Activated CD4-positive, alpha-beta memory T cell treated with anti-CD3 and anti-CD28 coated beads, Interleukin-2, amount 10 ng/mL, durations not matched to agents 7 days and 5 days (primary cell): Measurements from ENCODE around the gene ARID2. TPM values are rescaled to one million over a fixed set of nuclear protein-coding genes. Genes with fewer than 3 reads are reported as not detected.

Experiments used
- CTCF ChIA-PET: fragments of 350-600 bp; sonication (Branson Sonifier 250); formaldehyde crosslinking; loops from one replicate; lab custom pipeline; 2021; ENCODE audit warnings: antibody characterized with exemption, inconsistent platforms; lab: Charles Lee
- POLR2A ChIA-PET: fragments of 350-600 bp; sonication (Branson Sonifier 250); formaldehyde crosslinking; loops from one replicate; lab custom pipeline; 2021; ENCODE audit warnings: antibody characterized with exemption; lab: Charles Lee
- DNase-seq: peaks from one replicate; pipeline ENCODE4 v3.0.0-alpha.2; 2020
- H3K27ac Mint-ChIP-seq: one replicate; pipeline ENCODE4 v1.8.0; 2021; ENCODE audit warnings: mild to moderate bottlenecking, mixed read lengths
- H3K27me3 Mint-ChIP-seq: one replicate; pipeline ENCODE4 v1.8.0; 2021; ENCODE audit warnings: mixed read lengths
- H3K36me3 Mint-ChIP-seq: one replicate; pipeline ENCODE4 v1.8.0; 2021; ENCODE audit warnings: low read depth, mixed read lengths
- H3K4me1 Mint-ChIP-seq: one replicate; pipeline ENCODE4 v1.8.0; 2021; ENCODE audit warnings: mixed read lengths
- H3K4me3 Mint-ChIP-seq: one replicate; pipeline ENCODE4 v1.8.0; 2021; ENCODE audit warnings: mild to moderate bottlenecking, mixed read lengths
- H3K9me3 Mint-ChIP-seq: one replicate; pipeline ENCODE4 v1.8.0; 2021; ENCODE audit warnings: mixed read lengths
- total RNA-seq, 2 experiments: library from RNA; stranded (reverse); gene quantifications; one replicate each; pipeline ENCODE4 v1.2.3, GENCODE V29; 2021

Gene ARID2
- total RNA-seq, 2 experiments from 2014 or later: 39.9 to 43.9 TPM

- no peak for DNase-seq
- H3K4me3 Mint-ChIP-seq: no peak overlapping the region
- no peaks in the 10 kb centered on the region for H3K36me3 Mint-ChIP-seq
- no peak overlapping the region for H3K27ac Mint-ChIP-seq
- H3K9me3 Mint-ChIP-seq: peaks cover 7% of the 10 kb centered on the region
- H3K4me1 Mint-ChIP-seq: no peaks in the 10 kb centered on the region
- POLR2A ChIA-PET: interaction anchor here (0.9 kb wide), 1 partner anchor 25 kb away, joined by 3 read pairs; no protein-coding TSS in a partner anchor
- CTCF ChIA-PET: no interaction called here
- H3K27me3 Mint-ChIP-seq: no peaks in the 10 kb centered on the region
These were observed 25.6 kb upstream of the ARID2 start for GRCh38 chr12:45703942-45704341.

- CTCF ChIA-PET: no interaction called here
- no peak overlapping the region for H3K27ac Mint-ChIP-seq
- no peaks in the 10 kb centered on the region for H3K27me3 Mint-ChIP-seq
- H3K36me3 Mint-ChIP-seq: no peaks in the 10 kb centered on the region
- no peaks in the 10 kb centered on the region for H3K4me1 Mint-ChIP-seq
- POLR2A ChIA-PET: no interaction called here
- DNase-seq: no peak
- peaks cover 7% of the 10 kb centered on the region for H3K9me3 Mint-ChIP-seq
- H3K4me3 Mint-ChIP-seq: no peak overlapping the region
These were observed 24.5 kb upstream of the ARID2 start for GRCh38 chr12:45704968-45705367.

- Mint-ChIP-seq H3K27ac (no peak overlapping the region), H3K4me3 (no peak overlapping the region), H3K27me3 (no peaks in the 10 kb centered on the region), H3K4me1 (no peaks in the 10 kb centered on the region), H3K36me3 (no peaks in the 10 kb centered on the region), H3K9me3 (peaks cover 7% of the 10 kb centered on the region)
- POLR2A ChIA-PET: no interaction called here
- CTCF ChIA-PET: no interaction called here
- no peak for DNase-seq
These were observed 24.1 kb upstream of the ARID2 start for GRCh38 chr12:45705404-45705803.

DNA sequence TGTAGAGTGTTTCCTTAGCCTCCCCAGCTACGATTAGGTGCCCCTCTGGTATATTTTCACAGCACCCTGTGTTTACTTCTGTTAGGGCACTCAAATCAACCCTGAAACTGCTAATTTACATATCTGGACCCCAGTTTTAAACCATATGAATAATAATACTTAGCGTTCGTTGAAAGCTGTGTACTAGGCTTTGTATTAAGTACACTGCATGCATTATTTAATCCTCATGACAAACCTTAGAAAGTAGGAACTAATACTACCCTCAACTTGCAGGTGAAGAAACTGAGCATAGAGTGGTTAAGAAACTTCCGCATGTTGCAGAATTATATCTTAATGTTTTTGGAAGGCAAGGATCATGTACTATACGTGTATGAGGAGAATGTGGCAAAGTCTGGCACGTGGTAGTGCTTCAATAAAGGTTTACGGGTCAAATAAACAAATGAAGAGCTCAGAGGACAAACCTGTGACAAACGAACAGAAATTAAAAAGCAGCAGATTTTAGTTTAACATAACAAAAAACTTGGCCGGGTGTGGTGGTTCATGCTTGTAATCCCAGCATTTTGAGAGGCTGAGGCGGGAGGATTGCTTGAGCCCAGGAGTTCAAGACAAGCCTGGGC lies 22.2 kb upstream of the ARID2 start:
- H3K4me3 Mint-ChIP-seq: no peak overlapping the region
- H3K4me1 Mint-ChIP-seq: no peaks in the 10 kb centered on the region
- ChIA-PET POLR2A (interaction anchor here (0.5 kb wide), 1 partner anchor 737 kb away, joined by 3 read pairs; no protein-coding TSS in a partner anchor), CTCF (no interaction called here)
- H3K27me3 Mint-ChIP-seq: no peaks in the 10 kb centered on the region
- DNase-seq: no peak
- H3K9me3 Mint-ChIP-seq: peaks cover 2% of the 10 kb centered on the region
- H3K36me3 Mint-ChIP-seq: no peaks in the 10 kb centered on the region
- H3K27ac Mint-ChIP-seq: no peak overlapping the region

DNA sequence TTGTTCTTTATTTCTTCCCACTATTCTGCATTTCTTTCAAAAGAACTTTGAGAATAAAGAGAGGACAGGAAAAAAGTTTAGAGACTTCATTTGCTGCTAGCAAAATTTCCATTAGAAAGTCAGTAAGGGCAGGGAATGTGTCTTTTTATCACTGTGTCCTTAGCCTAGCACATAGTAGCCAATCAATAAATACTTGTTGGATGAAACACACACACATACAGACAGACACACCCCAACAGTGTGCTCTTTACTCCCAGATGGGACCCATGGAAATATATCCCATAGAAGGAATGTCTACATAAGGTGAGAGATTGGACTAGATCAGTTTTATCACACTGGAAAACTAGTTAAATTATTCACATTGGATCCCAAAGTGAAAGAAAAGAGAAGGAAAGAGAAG lies 21.1 kb upstream of the ARID2 start:
- H3K4me1 Mint-ChIP-seq: no peaks in the 10 kb centered on the region
- no peaks in the 10 kb centered on the region for H3K27me3 Mint-ChIP-seq
- POLR2A ChIA-PET: no interaction called here
- DNase-seq: no peak
- CTCF ChIA-PET: no interaction called here
- H3K36me3 Mint-ChIP-seq: no peaks in the 10 kb centered on the region
- H3K4me3 Mint-ChIP-seq: no peak overlapping the region
- H3K9me3 Mint-ChIP-seq: no peaks in the 10 kb centered on the region
- H3K27ac Mint-ChIP-seq: no peak overlapping the region

GRCh38 chr12:45708901-45709300 lies 20.6 kb upstream of the ARID2 start:
- Mint-ChIP-seq H3K4me1 (no peaks in the 10 kb centered on the region), H3K9me3 (no peaks in the 10 kb centered on the region), H3K4me3 (no peak overlapping the region), H3K27me3 (no peaks in the 10 kb centered on the region), H3K36me3 (no peaks in the 10 kb centered on the region), H3K27ac (no peak overlapping the region)
- CTCF ChIA-PET: no interaction called here
- DNase-seq: no peak
- POLR2A ChIA-PET: no interaction called here

- CTCF ChIA-PET: no interaction called here
- POLR2A ChIA-PET: no interaction called here
These were observed 17.2 kb upstream of the ARID2 start for GRCh38 chr12:45712319-45712718.

DNA sequence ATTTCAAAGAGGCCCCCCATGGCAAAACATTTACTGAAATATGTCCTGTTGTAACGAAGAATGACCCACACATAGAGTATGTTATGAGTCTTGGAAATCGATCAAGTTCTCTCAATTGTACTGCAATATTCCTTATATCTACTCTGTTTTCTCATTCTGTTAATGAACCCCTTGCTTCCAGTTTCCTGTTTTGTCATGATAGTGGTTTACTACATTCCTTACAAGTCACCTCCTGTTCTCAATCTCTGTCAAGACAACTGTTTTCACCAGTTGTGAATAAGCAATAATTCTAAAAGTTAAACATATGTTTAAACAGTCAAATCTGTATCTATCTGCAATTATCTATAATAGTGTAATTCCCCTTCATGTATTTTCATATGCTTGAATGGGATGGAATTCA lies 16.4 kb upstream of the ARID2 start:
- H3K4me3 Mint-ChIP-seq: no peak overlapping the region
- no peak overlapping the region for H3K27ac Mint-ChIP-seq
- POLR2A ChIA-PET: no interaction called here
- no peaks in the 10 kb centered on the region for H3K36me3 Mint-ChIP-seq
- no peaks in the 10 kb centered on the region for H3K27me3 Mint-ChIP-seq
- no peaks in the 10 kb centered on the region for H3K9me3 Mint-ChIP-seq
- CTCF ChIA-PET: no interaction called here
- H3K4me1 Mint-ChIP-seq: no peaks in the 10 kb centered on the region
- DNase-seq: no peak

More at GRCh38 chr12:45712319-45712718, 17.2 kb upstream of the ARID2 start:
- DNase-seq: no peak
- Mint-ChIP-seq H3K27ac (no peak overlapping the region), H3K4me1 (no peaks in the 10 kb centered on the region), H3K36me3 (no peaks in the 10 kb centered on the region), H3K9me3 (no peaks in the 10 kb centered on the region), H3K27me3 (no peaks in the 10 kb centered on the region), H3K4me3 (no peak overlapping the region)

DNA sequence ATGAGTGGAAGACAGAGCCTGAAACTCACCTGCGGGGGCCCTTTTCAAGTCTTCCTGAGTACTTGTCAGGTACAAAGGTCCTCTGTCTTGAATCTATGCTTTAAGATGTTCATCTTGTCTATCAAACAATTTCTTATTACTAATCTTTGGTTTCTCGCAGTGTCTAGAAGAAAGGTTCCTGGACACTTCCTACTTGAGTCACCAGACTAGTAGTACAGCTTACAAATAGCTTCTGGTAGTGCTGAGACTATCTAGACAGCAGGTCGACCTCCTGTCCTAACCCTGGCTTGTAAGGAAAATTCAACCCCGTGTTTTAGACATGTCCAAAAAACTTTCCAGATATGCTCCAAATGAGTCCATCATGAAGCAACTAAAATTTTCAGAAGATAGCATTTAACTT lies 11.2 kb upstream of the ARID2 start:
- peaks cover 25% of the 10 kb centered on the region for H3K4me1 Mint-ChIP-seq
- POLR2A ChIA-PET: interaction anchor here (1.1 to 1.4 kb wide), 2 partner anchors 8 to 11 kb away, joined by 4 to 6 read pairs; partner anchors contain the start of gene ARID2
- H3K27me3 Mint-ChIP-seq: no peaks in the 10 kb centered on the region
- CTCF ChIA-PET: no interaction called here
- DNase-seq: no peak
- no peak overlapping the region for H3K27ac Mint-ChIP-seq
- no peaks in the 10 kb centered on the region for H3K9me3 Mint-ChIP-seq
- H3K4me3 Mint-ChIP-seq: no peak overlapping the region
- H3K36me3 Mint-ChIP-seq: peaks cover 19% of the 10 kb centered on the region

- Mint-ChIP-seq H3K27ac (no peak overlapping the region), H3K36me3 (peaks cover 21% of the 10 kb centered on the region), H3K27me3 (no peaks in the 10 kb centered on the region), H3K9me3 (no peaks in the 10 kb centered on the region), H3K4me1 (peaks cover 33% of the 10 kb centered on the region), H3K4me3 (no peak overlapping the region)
- POLR2A ChIA-PET: interaction anchor here (1.2 kb wide), 1 partner anchor 9 kb away, joined by 4 read pairs; no protein-coding TSS in a partner anchor
- no peak for DNase-seq
- CTCF ChIA-PET: interaction anchor here (1.7 kb wide), 1 partner anchor 176 kb away, joined by 4 read pairs; no protein-coding TSS in a partner anchor
These were observed 9.4 kb upstream of the ARID2 start for GRCh38 chr12:45720069-45720468.

- CTCF ChIA-PET: interaction anchor here (1.7 kb wide), 1 partner anchor 178 kb away, joined by 4 read pairs; no protein-coding TSS in a partner anchor
- Mint-ChIP-seq H3K36me3 (peaks cover 26% of the 10 kb centered on the region), H3K27ac (no peak overlapping the region), H3K4me1 (peaks cover 38% of the 10 kb centered on the region), H3K4me3 (no peak overlapping the region), H3K9me3 (no peaks in the 10 kb centered on the region), H3K27me3 (no peaks in the 10 kb centered on the region)
- POLR2A ChIA-PET: no interaction called here
- DNase-seq: no peak
These were observed 8.1 kb upstream of the ARID2 start for GRCh38 chr12:45721369-45721768.

- H3K27ac Mint-ChIP-seq: no peak overlapping the region
- H3K9me3 Mint-ChIP-seq: no peaks in the 10 kb centered on the region
- no peak overlapping the region for H3K4me3 Mint-ChIP-seq
- no peak for DNase-seq
- H3K27me3 Mint-ChIP-seq: no peaks in the 10 kb centered on the region
- ChIA-PET CTCF (interaction anchor here (9.1 kb wide), 1 partner anchor 177 kb away, joined by 103 read pairs; no protein-coding TSS in a partner anchor), POLR2A (no interaction called here)
- H3K4me1 Mint-ChIP-seq: peaks cover 38% of the 10 kb centered on the region
- peaks cover 32% of the 10 kb centered on the region for H3K36me3 Mint-ChIP-seq
These were observed 7.6 kb upstream of the ARID2 start for GRCh38 chr12:45721954-45722353.

DNA sequence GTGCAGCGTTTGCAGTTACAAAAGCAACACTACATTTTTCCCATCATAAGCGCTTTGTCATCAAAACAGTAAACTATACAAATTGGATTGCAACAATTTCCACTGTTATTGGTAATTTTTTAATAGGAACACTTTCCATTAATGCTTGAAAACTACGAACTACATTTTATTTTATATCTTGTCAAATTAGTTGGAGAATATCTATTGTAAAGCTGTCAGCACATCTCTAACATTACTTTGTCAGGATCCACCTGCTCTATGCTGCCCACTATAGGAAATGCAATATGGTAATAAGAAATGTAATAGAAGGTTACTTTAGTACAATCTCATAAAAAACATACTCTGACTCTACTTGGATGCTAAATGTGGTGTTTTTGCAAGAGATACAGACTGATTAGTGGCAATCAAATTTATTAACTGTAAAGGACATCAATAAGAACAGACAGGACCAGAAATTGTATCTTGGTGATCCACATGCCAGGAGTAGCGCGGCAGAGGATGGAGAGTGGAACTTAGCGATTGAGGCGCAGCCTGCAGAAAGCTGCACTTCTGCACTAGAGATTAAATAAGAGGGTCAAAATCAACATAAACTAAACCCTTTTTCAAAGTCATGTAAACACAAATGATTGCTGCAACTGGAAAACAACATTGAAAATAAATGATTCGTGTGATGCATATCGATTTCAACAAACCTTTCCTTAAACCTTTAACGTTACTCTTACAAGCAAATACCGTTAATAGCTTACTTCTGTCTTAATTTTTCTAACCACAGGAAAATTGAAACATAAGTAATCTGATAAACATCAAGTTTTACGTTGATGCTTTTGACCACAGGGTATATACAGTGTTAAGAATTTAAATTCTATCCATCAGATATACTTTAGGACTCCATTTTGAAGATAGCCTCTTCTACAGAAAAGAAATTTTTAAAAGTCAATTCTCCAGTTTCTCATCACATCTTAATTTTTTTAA lies 3.6 kb upstream of the ARID2 start:
- ChIA-PET POLR2A (interaction anchor here (0.6 to 9.9 kb wide), 20 partner anchors 8 to 658 kb away, joined by 3 to 172 read pairs (median 4); partner anchors contain the start of genes ANO6, SCAF11 and SLC38A1), CTCF (interaction anchor here (1.1 to 9.1 kb wide), 13 partner anchors 10 to 555 kb away, joined by 3 to 103 read pairs (median 5); partner anchors contain the start of gene SLC38A1)
- Mint-ChIP-seq H3K4me1 (peaks cover 30% of the 10 kb centered on the region), H3K36me3 (peaks cover 32% of the 10 kb centered on the region), H3K9me3 (no peaks in the 10 kb centered on the region), H3K27me3 (no peaks in the 10 kb centered on the region), H3K27ac (peak overlapping the region; percentile 100), H3K4me3 (peak overlapping the region; percentile 93)
- peak; percentile 28 for DNase-seq
